SIG-M5 (cell line): ENCODE results near the gene PGBD5.

Experiments used
- DNase-seq: peaks from one replicate; lab custom pipeline; 2025; lab: John Stamatoyannopoulos, UW

The PGBD5 gene

DNA sequence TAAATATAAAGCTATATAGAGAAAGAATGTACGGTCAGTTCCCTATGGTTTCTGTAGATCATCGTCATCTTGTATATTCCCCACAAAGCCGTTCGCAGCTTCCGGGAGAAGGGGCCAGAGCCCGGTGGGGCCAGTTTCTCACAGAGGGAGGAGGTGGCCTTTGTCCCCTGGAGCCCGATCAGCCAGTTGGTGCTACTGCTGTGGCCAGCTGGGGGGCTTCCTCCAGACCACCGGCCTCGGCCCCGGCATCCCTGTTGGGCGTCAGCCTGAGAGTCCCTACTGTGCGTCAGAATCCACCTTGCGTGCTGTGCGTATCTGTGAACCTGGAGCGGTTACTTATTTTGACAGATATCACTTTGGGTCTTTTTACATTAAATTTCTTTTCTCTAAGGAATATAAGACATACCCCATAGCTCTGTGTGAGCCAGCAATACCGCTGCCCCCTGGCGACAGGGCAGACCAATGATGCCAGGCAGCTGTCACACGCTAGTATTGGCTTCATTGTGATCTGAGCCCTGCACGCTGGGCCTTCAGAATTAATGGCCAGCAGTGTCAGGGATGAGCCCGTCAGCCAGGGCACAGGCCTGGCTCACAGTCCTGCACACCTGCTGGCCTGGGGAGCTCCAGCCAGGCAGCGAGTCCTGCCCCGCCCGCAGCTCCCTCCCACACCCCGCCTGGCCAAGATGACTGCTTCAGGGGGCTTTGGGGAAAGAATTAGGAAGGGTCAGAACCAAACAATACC, 145.9 kb downstream of the PGBD5 start:
- no peak for DNase-seq

- no peak for DNase-seq
Observed at GRCh38 chr1:230279583-230279945, 146.6 kb downstream of the PGBD5 start.

- no peak for DNase-seq
Observed at GRCh38 chr1:230278871-230279582, 147.1 kb downstream of the PGBD5 start.

GRCh38 chr1:230278376-230278775, 147.8 kb downstream of the PGBD5 start:
- no peak for DNase-seq

GRCh38 chr1:230277201-230278025, 148.7 kb downstream of the PGBD5 start:
- DNase-seq: no peak

DNA sequence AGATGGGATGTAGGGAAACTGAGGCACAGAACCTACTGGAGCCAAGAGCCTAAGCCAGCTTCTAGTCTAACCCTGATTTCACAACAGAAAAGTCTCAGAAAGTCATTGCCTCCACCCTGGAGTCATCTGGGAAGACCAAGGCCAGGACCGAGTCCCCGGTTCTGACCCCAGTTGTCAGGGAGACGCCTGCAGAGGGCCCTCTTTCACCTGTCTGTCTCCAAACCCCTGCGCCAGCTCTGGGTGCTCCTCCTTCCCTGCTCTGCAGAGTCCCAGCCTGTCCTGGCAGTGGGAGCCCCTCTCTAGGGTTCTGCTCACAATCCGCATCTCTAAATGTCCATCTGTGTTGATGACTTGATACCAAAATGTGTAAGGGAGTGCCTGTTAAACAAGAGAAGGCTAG, 149.7 kb downstream of the PGBD5 start:
- DNase-seq: no peak

DNA sequence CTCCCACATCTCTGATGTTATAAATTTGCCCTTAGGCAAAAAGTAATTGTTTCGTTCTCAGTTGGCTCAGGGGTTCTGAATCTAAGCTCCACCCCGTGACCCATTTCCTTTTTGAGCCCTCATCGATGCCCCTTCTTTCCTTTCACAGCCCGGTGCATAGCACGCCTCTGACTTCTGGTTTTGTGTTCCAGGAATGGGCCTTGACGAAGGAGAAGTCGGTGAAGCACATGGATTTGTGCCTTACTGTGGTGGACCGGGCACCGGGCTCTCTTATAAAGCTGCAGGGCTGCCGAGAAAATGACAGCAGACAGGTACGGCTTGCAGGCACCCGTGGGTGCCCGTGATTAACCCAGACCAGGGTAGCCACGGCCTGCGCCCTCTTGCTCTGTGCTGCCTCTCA, 151.9 kb downstream of the PGBD5 start:
- no peak for DNase-seq

GRCh38 chr1:230273141-230273710, 152.9 kb downstream of the PGBD5 start:
- DNase-seq: no peak

DNA sequence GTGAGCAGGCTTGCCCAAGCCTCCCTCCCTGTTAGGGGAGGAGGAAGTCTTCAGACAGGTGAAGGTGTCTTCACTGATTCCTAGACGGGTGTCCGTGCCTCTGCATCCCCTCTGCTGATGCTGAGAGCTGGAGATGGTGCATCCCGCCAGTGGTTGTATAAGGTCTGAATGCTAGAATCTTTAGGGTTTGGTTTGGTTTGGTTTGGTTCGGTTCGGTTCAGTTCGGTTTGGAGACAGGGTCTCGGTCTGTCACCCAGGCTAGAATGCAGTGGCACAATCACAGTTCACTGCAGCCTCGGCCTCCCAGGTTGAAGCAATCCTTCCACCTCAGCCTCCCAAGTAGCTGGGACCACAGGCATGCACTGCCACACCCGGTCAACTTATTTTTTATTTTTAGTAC, 153.6 kb downstream of the PGBD5 start:
- no peak for DNase-seq

DNA sequence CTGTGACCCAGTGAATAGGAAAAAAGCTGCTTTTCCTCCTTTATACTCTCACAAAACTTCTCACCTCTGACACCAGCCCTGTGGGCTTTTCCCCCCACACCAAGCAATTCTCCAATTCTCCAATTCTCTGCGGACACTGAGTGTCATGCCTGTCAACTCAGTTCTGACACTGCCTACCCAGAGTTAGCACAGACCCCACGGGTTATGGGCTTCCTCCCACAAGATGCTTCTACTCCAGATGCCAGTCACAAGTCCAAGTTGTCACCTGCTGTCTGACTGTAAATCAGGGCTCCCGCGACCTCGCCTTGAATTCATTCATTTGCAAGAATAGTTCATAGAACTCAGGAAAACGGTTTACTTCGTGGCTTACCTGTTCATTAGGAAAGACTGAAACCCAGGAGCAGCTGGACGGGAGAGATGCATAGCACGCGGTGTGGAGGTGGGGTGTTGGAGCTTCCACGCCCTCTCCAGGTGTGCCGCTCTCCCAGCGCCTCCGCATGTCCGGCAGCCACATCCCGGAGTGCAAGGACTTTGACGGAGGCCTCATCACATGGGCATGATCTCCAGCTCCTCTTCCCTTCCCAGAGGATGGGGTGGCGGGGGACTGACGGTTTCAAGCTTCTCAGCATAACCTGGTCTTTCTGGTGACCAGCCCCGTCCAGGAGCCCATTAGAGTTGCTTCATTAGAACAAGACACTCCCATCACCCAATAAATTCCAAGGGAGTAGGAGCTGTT, 154.7 kb downstream of the PGBD5 start:
- DNase-seq: no peak

GRCh38 chr1:230270559-230271281, 155.4 kb downstream of the PGBD5 start:
- DNase-seq: no peak

DNA sequence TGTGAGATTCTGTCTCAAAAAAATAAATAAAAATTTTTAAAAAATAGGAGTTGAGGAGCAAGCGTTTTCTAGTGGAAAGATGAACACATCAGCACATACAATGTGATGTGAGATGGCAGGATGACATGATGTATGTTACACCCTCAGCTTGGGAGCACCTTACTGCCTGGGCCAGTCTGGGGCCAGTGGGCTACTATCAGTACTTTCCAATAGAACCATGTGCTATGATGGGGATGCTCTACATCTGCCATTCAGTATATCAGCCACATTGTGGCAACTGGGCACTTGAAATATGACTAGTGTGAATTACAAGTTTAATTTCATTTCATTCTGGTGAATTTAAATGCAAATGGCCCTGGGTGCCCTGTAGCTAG, 156.0 kb downstream of the PGBD5 start:
- DNase-seq: no peak

- DNase-seq: no peak
Observed at GRCh38 chr1:230268371-230269170, 157.6 kb downstream of the PGBD5 start.

GRCh38 chr1:230267338-230268065, 158.6 kb downstream of the PGBD5 start:
- DNase-seq: no peak

DNA sequence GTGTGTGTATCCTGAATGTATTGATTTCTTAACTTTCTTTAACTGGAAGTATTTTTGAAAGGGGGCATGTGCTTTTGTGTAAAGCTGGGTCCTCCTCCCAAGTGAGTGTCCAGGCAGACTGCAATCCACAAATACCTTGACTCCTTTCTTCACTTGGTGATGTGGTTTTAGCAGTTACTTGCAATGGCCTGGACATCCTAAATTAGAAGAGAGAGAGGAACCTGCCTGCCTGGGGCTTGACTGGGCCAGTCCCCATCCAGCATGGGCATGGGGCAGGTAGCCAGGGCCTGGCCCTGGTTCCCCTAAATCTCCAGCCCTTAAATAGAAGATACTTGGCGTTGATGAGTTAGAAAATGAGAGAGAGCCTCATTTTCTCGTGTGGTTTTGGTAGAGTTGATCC, 159.7 kb downstream of the PGBD5 start:
- no peak for DNase-seq

GRCh38 chr1:230265200-230266115, 160.7 kb downstream of the PGBD5 start:
- DNase-seq: no peak
